Activated naive CD8-positive, alpha-beta T cell treated with anti-CD3 and anti-CD28 coated beads for 36 hours (primary cell): ENCODE data around the gene PLCL2. TPM values are rescaled to one million over a fixed set of nuclear protein-coding genes. Genes with fewer than 3 reads are reported as not detected.

Source experiments
- DNase-seq: peaks from one replicate; pipeline ENCODE4 v3.0.0; 2021
- H3K27ac Mint-ChIP-seq: one replicate; pipeline ENCODE4 v1.8.0; 2022; ENCODE audit warnings: mild to moderate bottlenecking, moderate library complexity, mixed read lengths
- H3K27me3 Mint-ChIP-seq: one replicate; pipeline ENCODE4 v1.8.0; 2022; ENCODE audit warnings: mild to moderate bottlenecking, mixed read lengths
- H3K36me3 Mint-ChIP-seq: one replicate; pipeline ENCODE4 v1.8.0; 2021; ENCODE audit warnings: mild to moderate bottlenecking, mixed read lengths
- H3K4me1 Mint-ChIP-seq: one replicate; pipeline ENCODE4 v1.8.0; 2021; ENCODE audit warnings: mixed read lengths
- H3K4me3 Mint-ChIP-seq: one replicate; pipeline ENCODE4 v1.8.0; 2022; ENCODE audit warnings: mild to moderate bottlenecking, moderate library complexity, mixed read lengths
- H3K9me3 Mint-ChIP-seq: one replicate; pipeline ENCODE4 v1.8.0; 2022; ENCODE audit warnings: mixed read lengths
- total RNA-seq, 2 experiments: library from RNA; stranded (reverse); gene quantifications; one replicate each; pipeline ENCODE4 v1.2.3, GENCODE V29; 2021

Gene PLCL2
- total RNA-seq, 2 experiments from 2014 or later, result 19.1 to 19.6 TPM

DNA sequence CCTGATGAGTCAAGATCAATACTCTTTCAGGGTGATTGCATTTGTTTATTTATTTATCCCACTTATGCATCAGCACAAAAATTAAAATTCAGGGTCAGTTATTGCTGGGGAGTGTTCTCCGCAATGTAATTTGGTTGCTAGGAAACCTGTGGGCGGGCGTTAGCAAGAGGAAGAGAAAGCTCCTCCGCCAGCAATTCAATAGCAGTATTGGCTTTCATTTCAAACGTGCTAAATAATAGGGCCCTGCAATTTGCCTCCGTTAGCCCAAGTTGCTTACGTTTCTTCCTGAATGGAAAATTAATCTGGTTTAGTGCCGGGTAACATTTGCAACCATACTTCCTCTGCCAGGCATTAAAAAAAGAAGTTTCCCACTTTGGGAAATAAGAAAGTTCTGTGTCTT lies 35.5 kb upstream of the PLCL2 start:
- H3K36me3 Mint-ChIP-seq, result no peaks in the 10 kb centered on the region
- H3K27ac Mint-ChIP-seq, result peak overlapping the region; percentile 84
- peaks cover 26% of the 10 kb centered on the region for H3K4me1 Mint-ChIP-seq
- peak overlapping the region; percentile 66 for H3K4me3 Mint-ChIP-seq
- peak; percentile 65 for DNase-seq
- H3K27me3 Mint-ChIP-seq, result no peaks in the 10 kb centered on the region
- H3K9me3 Mint-ChIP-seq, result no peaks in the 10 kb centered on the region

DNA sequence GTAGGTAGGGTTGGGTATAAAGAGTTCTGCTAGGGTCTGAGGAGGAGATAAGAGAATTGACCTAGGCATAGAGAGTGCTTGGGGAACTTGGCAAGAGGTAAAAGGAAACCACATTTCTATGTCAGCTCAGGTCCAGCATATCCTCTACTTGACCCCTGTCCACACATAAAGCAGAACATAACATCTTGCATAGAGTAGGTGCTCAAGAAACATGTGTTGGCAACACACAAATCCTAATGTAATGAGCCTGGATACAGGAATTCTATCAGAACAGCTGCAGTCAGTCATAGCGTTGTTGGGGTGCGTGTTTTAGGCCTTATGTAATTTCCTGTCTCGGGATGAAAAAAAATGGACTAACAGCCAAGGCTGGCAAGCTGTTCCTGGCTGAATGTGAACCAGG lies 35.0 kb upstream of the PLCL2 start:
- DNase-seq, result no peak
- H3K9me3 Mint-ChIP-seq, result no peaks in the 10 kb centered on the region
- H3K36me3 Mint-ChIP-seq, result no peaks in the 10 kb centered on the region
- peaks cover 24% of the 10 kb centered on the region for H3K4me1 Mint-ChIP-seq
- no peaks in the 10 kb centered on the region for H3K27me3 Mint-ChIP-seq
- H3K27ac Mint-ChIP-seq, result peak overlapping the region; percentile 84
- H3K4me3 Mint-ChIP-seq, result peak overlapping the region; percentile 66

DNA sequence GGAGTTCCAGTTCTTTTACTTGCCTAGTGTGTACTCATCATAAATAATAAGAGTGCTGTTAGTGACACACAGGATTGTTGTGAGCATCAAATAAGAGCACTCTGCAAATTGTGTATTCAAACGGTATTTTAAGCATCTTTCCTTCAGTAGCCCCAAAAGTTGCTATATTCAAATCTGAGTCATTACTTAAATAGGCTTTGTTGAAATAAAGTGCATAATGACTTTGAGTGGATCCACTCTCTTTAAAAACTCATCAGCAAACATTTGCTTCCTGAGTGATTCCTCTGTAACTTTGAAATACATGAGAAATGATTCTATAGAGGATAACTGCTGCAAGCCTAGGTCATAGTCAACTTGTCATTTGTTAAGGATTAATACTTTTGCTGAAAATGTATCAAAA lies 29.3 kb upstream of the PLCL2 start:
- Mint-ChIP-seq H3K9me3 (no peaks in the 10 kb centered on the region), H3K4me3 (no peak overlapping the region), H3K4me1 (peaks cover 6% of the 10 kb centered on the region), H3K27me3 (peaks cover 4% of the 10 kb centered on the region), H3K36me3 (no peaks in the 10 kb centered on the region), H3K27ac (no peak overlapping the region)
- DNase-seq, result no peak

DNA sequence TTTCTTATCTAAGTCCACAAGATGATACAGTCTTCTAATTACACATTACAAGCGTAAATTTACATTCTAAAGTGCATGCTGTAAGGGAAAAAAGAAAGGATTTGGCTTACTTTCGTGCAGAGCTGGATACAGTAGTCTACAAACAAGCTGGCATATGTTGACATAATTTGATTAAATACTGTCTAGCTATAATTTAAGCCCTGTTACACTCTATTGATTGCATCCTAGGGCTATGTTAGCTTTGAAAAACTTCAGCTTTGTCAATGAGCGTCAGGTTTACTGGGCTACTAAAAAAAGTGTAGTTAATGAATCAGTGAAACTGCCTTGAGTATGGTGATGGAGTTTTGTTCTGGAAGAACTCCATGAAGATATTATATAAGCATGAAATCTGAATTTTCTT lies 24.5 kb upstream of the PLCL2 start:
- Mint-ChIP-seq H3K9me3 (no peaks in the 10 kb centered on the region), H3K4me1 (peaks cover 11% of the 10 kb centered on the region), H3K36me3 (no peaks in the 10 kb centered on the region), H3K4me3 (no peak overlapping the region), H3K27ac (no peak overlapping the region), H3K27me3 (peaks cover 4% of the 10 kb centered on the region)
- DNase-seq, result no peak

DNA sequence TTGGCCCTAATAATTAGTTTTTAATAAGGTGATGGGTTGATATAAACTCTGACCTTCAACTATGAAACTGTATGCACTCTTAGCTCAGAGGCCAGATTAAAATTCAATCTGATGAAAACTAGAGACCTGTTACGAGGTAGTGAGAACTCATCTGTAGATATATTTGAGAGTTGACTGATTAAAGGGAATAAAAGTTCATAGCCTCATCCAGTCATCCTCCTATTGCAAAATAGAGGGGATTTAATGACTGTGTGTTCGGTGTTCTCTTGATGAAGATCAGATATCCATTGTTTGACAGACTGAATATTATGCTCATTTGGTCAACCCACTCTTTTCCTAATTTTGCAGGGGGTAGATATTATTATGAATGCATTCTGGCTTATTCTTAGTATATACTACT lies 23.3 kb upstream of the PLCL2 start:
- Mint-ChIP-seq H3K4me3 (no peak overlapping the region), H3K9me3 (no peaks in the 10 kb centered on the region), H3K36me3 (no peaks in the 10 kb centered on the region), H3K27ac (no peak overlapping the region), H3K27me3 (peaks cover 4% of the 10 kb centered on the region), H3K4me1 (peaks cover 11% of the 10 kb centered on the region)
- DNase-seq, result no peak

DNA sequence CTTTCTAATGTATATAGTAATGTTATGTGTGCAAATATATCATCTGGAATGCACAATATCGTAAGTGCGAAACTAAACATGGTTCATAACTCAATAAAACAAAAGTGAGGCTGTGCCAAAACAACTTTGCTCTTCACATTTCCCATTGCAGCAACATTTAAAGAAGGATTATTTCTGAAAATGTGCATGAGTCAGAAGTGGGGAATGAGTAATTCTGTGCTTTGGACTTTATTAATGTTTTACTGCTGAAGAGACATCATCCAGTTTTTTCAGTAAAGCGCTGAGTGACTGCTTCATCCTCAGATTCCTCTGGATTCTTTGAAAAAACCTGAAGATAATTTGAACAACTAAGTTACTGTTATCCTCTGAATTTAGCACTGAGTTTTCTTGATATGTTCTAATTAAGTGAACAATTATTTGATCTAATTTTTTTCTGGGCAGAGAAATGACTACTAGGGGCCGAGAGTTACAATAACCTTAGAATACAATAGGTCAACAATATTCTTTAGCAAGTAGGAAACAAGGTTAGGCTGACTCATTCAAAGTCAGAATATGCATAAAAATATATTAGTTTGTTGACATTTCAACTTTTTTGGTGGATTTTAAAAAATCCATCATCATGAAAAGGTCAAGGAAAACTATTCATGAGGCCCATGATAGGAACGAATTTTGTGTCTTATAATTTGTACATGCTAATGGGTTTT lies 20.0 kb upstream of the PLCL2 start:
- Mint-ChIP-seq H3K36me3 (no peaks in the 10 kb centered on the region), H3K27ac (no peak overlapping the region), H3K27me3 (no peaks in the 10 kb centered on the region), H3K4me1 (peaks cover 14% of the 10 kb centered on the region), H3K4me3 (no peak overlapping the region), H3K9me3 (no peaks in the 10 kb centered on the region)
- DNase-seq, result no peak

DNA sequence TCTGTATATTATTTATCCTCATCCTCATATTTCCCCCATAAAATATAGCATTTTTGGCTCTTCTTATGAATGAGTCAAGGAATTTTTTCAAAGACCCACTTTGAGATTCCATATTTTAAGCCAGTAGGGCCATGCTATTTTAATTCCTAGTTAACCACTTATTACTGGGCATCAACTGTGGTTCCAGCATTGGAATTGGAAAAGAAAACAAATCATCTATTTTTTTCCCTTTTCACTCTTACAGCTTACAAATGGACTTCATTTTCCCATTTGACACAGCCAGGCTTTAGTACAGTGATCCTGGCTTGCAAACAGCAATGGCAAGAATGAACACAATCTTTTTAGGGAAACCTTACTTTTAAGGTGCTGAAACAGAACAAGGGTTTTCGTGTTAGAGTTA lies 19.4 kb upstream of the PLCL2 start:
- H3K9me3 Mint-ChIP-seq, result no peaks in the 10 kb centered on the region
- H3K36me3 Mint-ChIP-seq, result no peaks in the 10 kb centered on the region
- no peak for DNase-seq
- no peaks in the 10 kb centered on the region for H3K27me3 Mint-ChIP-seq
- H3K4me3 Mint-ChIP-seq, result no peak overlapping the region
- H3K4me1 Mint-ChIP-seq, result peaks cover 14% of the 10 kb centered on the region
- no peak overlapping the region for H3K27ac Mint-ChIP-seq

DNA sequence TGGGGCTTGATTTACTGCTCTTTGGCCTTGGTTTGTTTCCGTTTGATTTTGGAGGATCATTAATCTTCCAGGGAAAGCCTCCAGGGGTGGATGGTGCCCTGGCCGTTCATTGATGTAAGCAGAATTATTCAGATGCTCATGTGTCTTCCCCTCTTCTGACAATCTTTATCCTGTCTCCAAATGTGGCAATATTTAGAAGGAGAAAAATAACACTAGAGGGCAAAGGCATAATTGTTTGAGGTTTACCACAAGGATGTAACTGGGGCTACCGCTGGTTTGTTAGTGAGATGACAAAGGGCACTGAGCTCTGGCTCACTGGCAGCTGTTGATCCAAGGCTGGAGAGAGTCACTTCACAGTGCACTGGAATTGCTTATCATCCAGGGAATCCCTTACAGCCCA lies 18.2 kb upstream of the PLCL2 start:
- Mint-ChIP-seq H3K4me1 (peaks cover 14% of the 10 kb centered on the region), H3K4me3 (no peak overlapping the region), H3K27ac (no peak overlapping the region), H3K9me3 (no peaks in the 10 kb centered on the region), H3K27me3 (no peaks in the 10 kb centered on the region), H3K36me3 (no peaks in the 10 kb centered on the region)
- no peak for DNase-seq

DNA sequence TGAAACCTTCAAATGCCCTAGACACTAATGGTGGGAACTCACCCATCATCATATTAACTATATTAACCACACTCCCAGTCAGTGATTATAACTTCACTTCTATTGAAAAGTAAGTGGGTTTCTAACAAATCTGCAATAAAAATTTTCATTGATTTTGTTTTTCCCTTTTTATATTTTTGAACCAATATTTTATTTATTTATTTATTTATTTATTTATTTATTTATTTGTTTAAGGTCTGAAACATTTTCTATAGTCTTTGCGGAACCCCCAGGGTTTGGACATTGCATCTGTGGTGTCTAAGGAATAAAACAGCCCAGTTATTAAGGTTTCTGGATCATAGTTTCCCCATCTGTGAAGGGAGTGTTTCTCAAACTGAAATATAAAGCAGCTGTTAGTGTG lies 16.2 kb upstream of the PLCL2 start:
- H3K4me1 Mint-ChIP-seq, result peaks cover 14% of the 10 kb centered on the region
- H3K9me3 Mint-ChIP-seq, result no peaks in the 10 kb centered on the region
- no peaks in the 10 kb centered on the region for H3K36me3 Mint-ChIP-seq
- no peak overlapping the region for H3K4me3 Mint-ChIP-seq
- no peak for DNase-seq
- H3K27ac Mint-ChIP-seq, result no peak overlapping the region
- H3K27me3 Mint-ChIP-seq, result no peaks in the 10 kb centered on the region

DNA sequence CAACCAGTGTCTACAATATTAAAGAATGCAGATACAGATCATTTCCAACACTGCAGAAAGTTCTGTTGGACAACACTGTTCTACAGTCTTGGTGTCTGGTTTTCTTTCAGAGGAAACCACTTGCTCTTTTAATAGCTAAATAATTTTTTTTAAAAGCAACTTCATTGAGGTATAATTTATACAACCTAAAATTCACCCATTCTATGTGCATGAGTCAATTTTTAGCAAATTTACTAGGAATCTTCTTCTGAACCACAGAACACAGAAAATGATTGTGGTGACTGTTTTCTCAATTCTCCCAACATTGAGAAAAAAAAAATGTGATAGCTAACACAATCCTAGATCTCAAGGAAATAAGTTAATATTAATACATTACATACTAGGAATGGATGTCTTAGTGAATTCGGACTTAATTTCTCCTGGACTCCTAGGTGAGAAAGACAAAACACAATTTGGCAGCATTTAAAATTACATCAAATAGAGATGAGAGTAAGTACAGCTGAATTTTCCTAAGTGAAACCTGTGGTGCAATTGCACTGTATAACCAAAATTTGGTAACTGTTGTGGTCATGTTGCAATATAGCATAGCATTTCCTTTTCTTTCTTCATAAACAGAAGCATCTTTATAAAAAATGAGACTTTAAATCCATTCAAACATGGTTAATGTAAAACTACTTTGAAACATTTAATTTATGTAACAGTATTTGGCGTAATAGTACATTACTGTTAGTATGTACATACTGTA lies 15.3 kb upstream of the PLCL2 start:
- DNase-seq, result no peak

DNA sequence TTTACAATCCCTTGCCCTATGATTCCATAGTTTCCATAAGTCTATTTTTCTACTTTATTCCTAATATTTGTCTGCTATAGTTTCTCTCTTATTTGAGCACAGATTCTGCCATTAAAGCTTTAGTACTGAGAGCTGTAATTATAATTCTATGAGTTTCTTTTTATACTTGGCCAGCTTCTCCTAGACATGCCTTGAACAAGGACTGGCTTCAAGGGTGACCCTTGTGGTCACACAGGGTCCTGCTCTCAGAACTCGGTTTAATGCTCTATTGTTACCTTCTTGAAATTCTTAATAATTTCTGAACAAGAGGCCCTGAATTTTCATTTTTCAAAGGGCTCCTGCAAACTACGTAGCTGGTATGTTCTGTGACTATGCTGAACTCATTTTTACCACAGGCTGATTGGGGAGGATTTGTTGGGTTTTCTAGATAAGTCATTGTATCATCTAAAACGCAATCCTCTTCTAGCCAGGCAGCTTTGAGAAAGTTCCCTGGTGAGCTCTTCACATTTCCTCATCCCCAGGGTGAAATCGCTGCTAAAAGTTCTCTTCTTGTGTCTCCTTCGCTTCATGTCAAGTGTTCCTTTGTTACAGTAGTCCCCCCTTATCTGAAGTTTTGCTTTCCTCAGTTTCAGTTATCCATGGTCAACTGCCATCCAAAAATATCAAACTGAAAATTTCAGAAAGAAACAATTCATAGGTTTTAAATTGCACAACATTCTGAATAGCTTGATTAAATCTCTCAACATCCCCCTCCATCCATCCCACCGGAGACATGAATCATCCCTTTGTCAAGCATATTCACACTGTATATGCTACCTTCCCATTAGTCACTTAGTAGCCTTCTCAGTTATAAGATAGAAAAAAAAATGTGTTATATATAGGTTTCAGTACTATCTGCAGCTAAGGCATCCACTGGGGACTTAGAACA lies 12.6 kb upstream of the PLCL2 start:
- Mint-ChIP-seq H3K36me3 (no peaks in the 10 kb centered on the region), H3K9me3 (no peaks in the 10 kb centered on the region), H3K27ac (no peak overlapping the region), H3K4me3 (no peak overlapping the region), H3K27me3 (no peaks in the 10 kb centered on the region), H3K4me1 (peaks cover 1% of the 10 kb centered on the region)
- no peak for DNase-seq

More for the DNA sequence above, 15.3 kb upstream of the PLCL2 start:
- H3K36me3 Mint-ChIP-seq, result no peaks in the 10 kb centered on the region
- H3K27me3 Mint-ChIP-seq, result no peaks in the 10 kb centered on the region
- H3K9me3 Mint-ChIP-seq, result no peaks in the 10 kb centered on the region
- H3K4me1 Mint-ChIP-seq, result peaks cover 12% of the 10 kb centered on the region
- H3K27ac Mint-ChIP-seq, result no peak overlapping the region
- H3K4me3 Mint-ChIP-seq, result no peak overlapping the region

DNA sequence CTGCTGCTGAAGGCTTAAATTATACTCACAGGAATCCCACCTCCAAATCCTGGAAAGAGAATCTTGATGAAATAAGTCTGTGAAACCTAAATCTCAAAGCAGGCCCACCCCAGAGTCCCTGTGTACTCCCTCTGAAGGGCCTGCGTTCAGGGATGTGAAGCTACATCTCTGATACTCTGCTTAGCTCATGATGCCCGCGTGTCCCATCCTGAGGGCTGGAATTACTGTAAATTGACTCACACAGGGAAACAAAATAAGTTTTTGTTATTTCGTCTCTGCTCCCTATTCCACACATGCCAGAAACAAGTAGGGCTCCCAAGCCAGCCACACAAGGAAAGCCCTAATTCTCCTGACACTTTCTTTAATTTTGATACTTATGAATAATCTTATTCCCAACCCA lies 10.9 kb upstream of the PLCL2 start:
- no peak overlapping the region for H3K27ac Mint-ChIP-seq
- DNase-seq, result no peak
- no peaks in the 10 kb centered on the region for H3K4me1 Mint-ChIP-seq
- H3K4me3 Mint-ChIP-seq, result no peak overlapping the region
- H3K27me3 Mint-ChIP-seq, result no peaks in the 10 kb centered on the region
- no peaks in the 10 kb centered on the region for H3K9me3 Mint-ChIP-seq
- no peaks in the 10 kb centered on the region for H3K36me3 Mint-ChIP-seq

DNA sequence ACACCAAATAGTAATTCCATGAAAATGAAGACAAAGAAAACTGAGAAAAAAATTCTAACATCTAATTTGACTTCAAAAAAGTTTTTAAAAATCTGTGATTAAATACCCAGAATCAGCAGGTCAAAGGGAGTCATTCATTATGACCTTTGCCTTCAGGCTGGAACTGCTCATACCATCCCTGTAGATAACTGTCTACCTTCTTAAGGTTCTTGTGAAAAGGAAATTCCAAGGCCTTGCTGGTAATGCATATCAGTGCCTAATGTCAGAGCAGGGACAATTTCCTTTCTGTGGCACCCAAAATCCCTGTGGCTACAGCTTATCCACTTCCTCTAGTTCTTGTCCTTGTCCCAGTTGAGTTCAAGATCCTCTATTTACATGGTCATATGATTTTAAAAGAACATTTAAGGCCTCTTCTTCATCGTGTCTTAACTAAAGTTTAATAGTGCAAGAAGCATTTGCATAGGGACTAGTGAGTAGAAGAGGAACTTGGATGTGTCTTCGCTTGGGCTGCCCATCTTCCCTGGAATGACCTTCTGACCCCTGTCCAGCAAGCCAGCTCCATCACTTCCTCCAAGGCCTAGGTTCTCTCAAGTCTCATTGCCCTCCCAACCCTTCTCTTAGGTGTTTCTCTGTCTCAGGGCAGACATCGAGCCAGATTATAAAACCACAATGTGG lies 8.7 kb upstream of the PLCL2 start:
- Mint-ChIP-seq H3K27ac (no peak overlapping the region), H3K36me3 (no peaks in the 10 kb centered on the region), H3K4me3 (no peak overlapping the region), H3K4me1 (no peaks in the 10 kb centered on the region), H3K27me3 (no peaks in the 10 kb centered on the region), H3K9me3 (no peaks in the 10 kb centered on the region)
- no peak for DNase-seq

DNA sequence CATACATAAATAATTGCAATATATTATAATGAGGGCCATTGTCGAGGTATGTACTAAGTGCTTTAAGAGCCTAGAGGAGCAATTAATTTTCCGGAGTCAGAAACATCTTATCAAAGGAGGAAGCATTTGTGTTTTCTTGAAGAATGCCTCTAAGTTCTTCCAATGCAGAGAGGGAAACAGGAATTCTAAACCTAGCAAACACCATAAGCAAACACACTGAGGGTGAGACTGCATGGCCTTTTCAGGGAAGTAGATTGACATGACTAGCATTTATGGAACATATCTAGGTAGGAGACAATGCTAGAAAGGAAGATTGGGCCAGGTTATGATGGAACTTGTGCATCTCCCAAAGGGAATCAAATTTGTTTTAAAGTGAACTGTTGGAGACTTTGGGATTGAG lies 7.2 kb upstream of the PLCL2 start:
- Mint-ChIP-seq H3K9me3 (no peaks in the 10 kb centered on the region), H3K36me3 (no peaks in the 10 kb centered on the region), H3K27ac (no peak overlapping the region), H3K27me3 (no peaks in the 10 kb centered on the region), H3K4me1 (no peaks in the 10 kb centered on the region), H3K4me3 (no peak overlapping the region)
- no peak for DNase-seq

DNA sequence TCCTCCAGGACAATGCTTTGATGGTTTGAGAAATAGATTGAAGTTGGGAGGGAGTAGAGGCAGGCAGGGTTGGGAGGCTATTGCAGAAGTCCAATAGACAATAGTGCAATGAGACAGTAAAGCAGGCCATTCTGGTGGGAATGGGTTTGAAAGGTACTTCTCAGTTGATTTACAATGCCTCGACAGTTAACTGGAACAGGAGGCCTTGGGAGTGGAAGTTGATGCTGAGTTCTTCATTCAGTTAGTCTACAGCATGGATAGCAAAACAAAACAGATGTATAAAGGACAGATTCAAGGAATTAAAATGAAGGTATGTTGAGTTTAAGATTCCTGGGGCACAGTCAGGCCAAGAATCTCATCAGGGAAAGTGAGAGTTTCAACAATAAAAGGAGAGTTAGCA lies 6.8 kb upstream of the PLCL2 start:
- H3K27me3 Mint-ChIP-seq, result no peaks in the 10 kb centered on the region
- H3K27ac Mint-ChIP-seq, result no peak overlapping the region

More for the DNA sequence above, 6.8 kb upstream of the PLCL2 start:
- Mint-ChIP-seq H3K36me3 (no peaks in the 10 kb centered on the region), H3K4me3 (no peak overlapping the region), H3K9me3 (no peaks in the 10 kb centered on the region), H3K4me1 (no peaks in the 10 kb centered on the region)
- no peak for DNase-seq
